ENCODE results near the gene COX10. TPM values are rescaled to one million over a fixed set of nuclear protein-coding genes. Genes with fewer than 3 reads are reported as not detected.

Gene COX10
- total and polyA plus RNA-seq, 2 experiments from 2014 or later: 13.9 to 18.5 TPM

GRCh38 chr17:14113137-14113536 is 43.8 kb downstream of the COX10 start:
- Histone ChIP-seq H3K9me3 (ENCODE audit: low read depth) (no peaks in the 10 kb centered on the region), H3K4me1 (ENCODE audit: insufficient read depth) (0 out of 2 replicates have a peak, but pooled peaks cover 2% of the 10 kb centered on the region), H3K36me3 (ENCODE audit: low read depth) (no peaks in the 10 kb centered on the region; the same call in 1 of the 2 replicates), H3K4me2 (ENCODE audit: unreplicated experiment) (no peak overlapping the region), H3K27ac (no peak overlapping the region), H3F3A (ENCODE audit: insufficient read depth) (no peaks in the 10 kb centered on the region; the same call in 1 of the 2 replicates), H3K27me3 (replicated peaks; ENCODE audit: insufficient read depth) (no peaks in the 10 kb centered on the region), H3K9ac (no peak overlapping the region), H3K9me2 (ENCODE audit: insufficient read depth) (no peaks in the 10 kb centered on the region), H2AFZ (no peak overlapping the region), H3K79me2 (ENCODE audit: insufficient read depth) (peaks cover 50% of the 10 kb centered on the region), H3K4me3 (no peak overlapping the region), H4K20me1 (ENCODE audit: insufficient read depth) (no peaks in the 10 kb centered on the region)
- in situ Hi-C loops (cut with MboI): no loop called here
- 95% methylated on average over 1 of the region's 1 CpG for WGBS, 2 experiments (ENCODE audit: low coverage in 1 of 2, low lambda C conversion rate in 2 of 2, missing lambda C conversion rate in 2 of 2)
- TF ChIP-seq EZH2 (IDR thresholded peaks at IDR 0.05; ENCODE audit: insufficient read depth, poor library complexity, severe bottlenecking) (no peak), EZH2phosphoT487 (IDR thresholded peaks at IDR 0.05; ENCODE audit: insufficient read depth, low read depth) (no peak)
- DNase-seq: no peak

GRCh38 chr17:14116263-14117024 is 47.1 kb downstream of the COX10 start:
- peaks cover 53% of the 10 kb centered on the region for H3K79me2 ChIP-seq (ENCODE audit: insufficient read depth)
- DNase-seq: no peak
- WGBS, 2 experiments (ENCODE audit: low coverage in 1 of 2, low lambda C conversion rate in 2 of 2, missing lambda C conversion rate in 2 of 2): 95 to 98% methylated on average over 4 of the region's 4 CpGs

GRCh38 chr17:14118951-14119350 is 49.6 kb downstream of the COX10 start:
- 95 to 100% methylated on average over 2 of the region's 2 CpGs for WGBS, 2 experiments (ENCODE audit: low coverage in 1 of 2, low lambda C conversion rate in 2 of 2, missing lambda C conversion rate in 2 of 2)
- in situ Hi-C loops (cut with MboI): no loop called here

More at GRCh38 chr17:14116263-14117024, 47.1 kb downstream of the COX10 start:
- no peak overlapping the region for H3K27ac ChIP-seq
- H2AFZ ChIP-seq: no peak overlapping the region
- H3K9me2 ChIP-seq (ENCODE audit: insufficient read depth): no peaks in the 10 kb centered on the region
- peaks cover 7% of the 10 kb centered on the region; the same call in 1 of the 2 replicates for H3K4me1 ChIP-seq (ENCODE audit: insufficient read depth)
- no peaks in the 10 kb centered on the region for H3K9me3 ChIP-seq (ENCODE audit: low read depth)
- H3K9ac ChIP-seq: no peak overlapping the region
- H3K4me3 ChIP-seq: no peak overlapping the region
- 0 out of 2 replicates have a peak, but pooled peaks cover 3% of the 10 kb centered on the region for H4K20me1 ChIP-seq (ENCODE audit: insufficient read depth)
- TF ChIP-seq EZH2 (IDR thresholded peaks at IDR 0.05; ENCODE audit: insufficient read depth, poor library complexity, severe bottlenecking) (no peak), EZH2phosphoT487 (IDR thresholded peaks at IDR 0.05; ENCODE audit: insufficient read depth, low read depth) (no peak)
- in situ Hi-C loops (cut with MboI): no loop called here
- no peaks in the 10 kb centered on the region; the same call in 1 of the 2 replicates for H3K36me3 ChIP-seq (ENCODE audit: low read depth)
- no peaks in the 10 kb centered on the region for H3K27me3 ChIP-seq (replicated peaks; ENCODE audit: insufficient read depth)
- no peak overlapping the region for H3K4me2 ChIP-seq (ENCODE audit: unreplicated experiment)
- no peaks in the 10 kb centered on the region; the same call in 1 of the 2 replicates for H3F3A ChIP-seq (ENCODE audit: insufficient read depth)

GRCh38 chr17:14119546-14119945 is 50.2 kb downstream of the COX10 start:
- Histone ChIP-seq H3K4me3 (no peak overlapping the region), H3K27ac (no peak overlapping the region), H3K36me3 (ENCODE audit: low read depth) (no peaks in the 10 kb centered on the region), H3K9me2 (ENCODE audit: insufficient read depth) (no peaks in the 10 kb centered on the region), H3K4me1 (ENCODE audit: insufficient read depth) (peaks cover 7% of the 10 kb centered on the region; the same call in 1 of the 2 replicates), H2AFZ (no peak overlapping the region), H3K9me3 (ENCODE audit: low read depth) (no peaks in the 10 kb centered on the region), H4K20me1 (ENCODE audit: insufficient read depth) (0 out of 2 replicates have a peak, but pooled peaks cover 3% of the 10 kb centered on the region), H3K9ac (no peak overlapping the region), H3K4me2 (ENCODE audit: unreplicated experiment) (no peak overlapping the region), H3K79me2 (ENCODE audit: insufficient read depth) (peaks cover 52% of the 10 kb centered on the region), H3F3A (ENCODE audit: insufficient read depth) (no peaks in the 10 kb centered on the region), H3K27me3 (replicated peaks; ENCODE audit: insufficient read depth) (no peaks in the 10 kb centered on the region)
- DNase-seq: no peak
- in situ Hi-C loops (cut with MboI): no loop called here
- no peak for TF ChIP-seq EZH2 (IDR thresholded peaks at IDR 0.05; ENCODE audit: insufficient read depth, poor library complexity, severe bottlenecking)
- TF ChIP-seq EZH2phosphoT487 (IDR thresholded peaks at IDR 0.05; ENCODE audit: insufficient read depth, low read depth): no peak
- WGBS, 2 experiments (ENCODE audit: low coverage in 1 of 2, low lambda C conversion rate in 2 of 2, missing lambda C conversion rate in 2 of 2): 98 to 99% methylated on average over 3 of the region's 3 CpGs

More at GRCh38 chr17:14118951-14119350, 49.6 kb downstream of the COX10 start:
- H3K27me3 ChIP-seq (replicated peaks; ENCODE audit: insufficient read depth): no peaks in the 10 kb centered on the region
- no peak overlapping the region for H3K27ac ChIP-seq
- H3K4me3 ChIP-seq: no peak overlapping the region
- no peaks in the 10 kb centered on the region for H3K9me2 ChIP-seq (ENCODE audit: insufficient read depth)
- no peak overlapping the region for H3K4me2 ChIP-seq (ENCODE audit: unreplicated experiment)
- H3K36me3 ChIP-seq (ENCODE audit: low read depth): no peaks in the 10 kb centered on the region; the same call in 1 of the 2 replicates
- peaks cover 57% of the 10 kb centered on the region for H3K79me2 ChIP-seq (ENCODE audit: insufficient read depth)
- peaks cover 7% of the 10 kb centered on the region; the same call in 1 of the 2 replicates for H3K4me1 ChIP-seq (ENCODE audit: insufficient read depth)
- no peak overlapping the region for H3K9ac ChIP-seq
- TF ChIP-seq EZH2phosphoT487 (IDR thresholded peaks at IDR 0.05; ENCODE audit: insufficient read depth, low read depth): no peak
- TF ChIP-seq EZH2 (IDR thresholded peaks at IDR 0.05; ENCODE audit: insufficient read depth, poor library complexity, severe bottlenecking): no peak
- H3K9me3 ChIP-seq (ENCODE audit: low read depth): no peaks in the 10 kb centered on the region
- no peaks in the 10 kb centered on the region for H3F3A ChIP-seq (ENCODE audit: insufficient read depth)
- H2AFZ ChIP-seq: no peak overlapping the region
- DNase-seq: no peak
- H4K20me1 ChIP-seq (ENCODE audit: insufficient read depth): 0 out of 2 replicates have a peak, but pooled peaks cover 3% of the 10 kb centered on the region

Data from GM23248 (cell line).